Kidney glomerular epithelial cell (primary cell): ENCODE results near the gene EDC3.
"Not testable (repeated sequence)": the region's sequence is repeated elsewhere in the genome, so short reads cannot be mapped to it uniquely, and the experiment has no call there.

Source experiments
- DNase-seq: peaks from one replicate; lab custom pipeline; 2025; lab: John Stamatoyannopoulos, UW

EDC3 gene

GRCh38 chr15:74648051-74648842, 47.6 kb downstream of the EDC3 start:
- no peak for DNase-seq

DNA sequence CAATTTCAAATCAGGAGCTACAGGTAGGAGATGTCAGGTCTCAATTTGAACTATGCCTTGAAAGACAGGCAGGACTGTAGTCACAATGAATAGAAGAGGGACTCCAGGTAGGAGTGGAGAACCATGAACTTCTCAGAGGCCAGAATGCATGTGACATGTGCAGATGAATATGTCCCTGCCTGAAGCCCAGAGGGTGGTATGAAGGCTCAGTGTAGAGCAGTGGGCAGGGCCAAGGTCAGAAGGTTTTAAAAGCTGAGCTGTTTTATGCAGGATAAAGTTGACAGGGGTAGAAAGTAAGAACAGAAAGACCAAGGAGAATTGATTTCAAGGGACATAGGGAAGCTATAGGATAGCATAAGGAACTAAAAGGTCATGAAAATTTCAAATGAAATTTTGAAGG, 49.3 kb downstream of the EDC3 start:
- DNase-seq = no peak

DNA sequence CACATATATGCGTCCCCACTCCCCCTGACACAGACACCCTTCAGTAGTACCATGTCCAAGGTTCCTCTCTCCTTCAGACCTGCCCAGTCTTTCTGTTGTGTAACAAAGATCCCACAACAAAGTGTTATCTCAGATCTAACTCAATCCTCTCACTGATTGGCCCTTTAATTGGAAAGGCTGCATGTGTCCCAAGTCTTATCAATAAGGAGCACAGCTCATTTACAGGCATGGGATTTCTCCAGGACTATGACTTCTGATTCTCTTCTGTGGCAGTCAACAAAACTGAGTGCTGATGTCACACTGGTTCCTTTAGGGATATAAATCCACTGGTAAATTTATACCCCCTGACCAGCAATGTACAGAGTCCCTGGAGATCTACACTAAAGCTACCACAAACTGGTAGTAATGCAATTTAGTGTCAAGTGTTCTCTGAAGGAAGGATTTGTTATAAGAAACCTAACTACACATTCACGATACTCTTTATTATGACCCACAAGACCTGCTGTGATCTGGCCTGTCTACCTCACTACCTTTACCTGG, 52.1 kb downstream of the EDC3 start:
- no peak for DNase-seq

DNA sequence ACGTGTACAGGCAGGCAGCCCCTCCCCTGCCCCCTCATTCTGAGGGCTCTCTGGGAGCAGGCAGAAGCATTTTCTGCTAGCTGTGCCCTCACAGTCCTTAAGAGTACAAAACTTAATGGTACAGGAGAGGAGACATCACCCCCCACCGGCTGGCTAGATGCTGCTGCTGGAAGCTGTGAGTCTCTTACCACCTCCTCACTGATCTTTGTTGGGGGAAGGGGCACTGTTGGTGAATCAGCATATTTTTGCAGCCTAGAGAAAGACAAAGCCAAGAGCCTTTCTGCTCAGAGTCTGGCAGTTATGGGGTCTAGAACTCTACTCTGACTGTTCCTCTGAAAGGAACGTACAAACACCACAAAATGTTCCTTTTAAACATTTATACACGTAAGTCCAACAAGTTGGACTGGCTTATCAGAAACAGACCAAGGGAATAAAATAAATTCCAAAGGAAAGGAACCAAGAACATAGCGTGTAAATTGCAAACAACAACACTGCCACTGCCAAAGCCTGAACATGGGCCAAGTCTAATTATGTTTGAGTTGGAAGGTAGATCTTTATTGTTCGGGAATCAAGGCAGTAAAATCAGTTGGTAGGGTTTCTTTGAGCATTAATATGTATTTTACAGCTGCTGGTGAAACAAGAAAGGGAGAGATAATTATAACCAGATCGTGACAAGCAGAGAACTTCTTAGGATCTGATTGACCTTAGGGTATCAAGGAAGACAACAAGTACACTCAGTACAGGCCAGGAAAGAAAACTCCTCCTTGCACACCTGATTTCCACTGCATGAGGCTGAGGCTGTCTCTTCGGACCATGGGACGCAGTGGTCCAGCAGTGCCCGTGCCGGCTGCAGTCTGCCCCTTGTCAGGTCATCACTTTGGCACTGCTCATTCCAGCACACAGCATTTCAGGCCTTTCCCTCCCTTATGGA, 52.8 kb downstream of the EDC3 start:
- no peak for DNase-seq

GRCh38 chr15:74642348-74642733, 53.5 kb downstream of the EDC3 start:
- no peak for DNase-seq

DNA sequence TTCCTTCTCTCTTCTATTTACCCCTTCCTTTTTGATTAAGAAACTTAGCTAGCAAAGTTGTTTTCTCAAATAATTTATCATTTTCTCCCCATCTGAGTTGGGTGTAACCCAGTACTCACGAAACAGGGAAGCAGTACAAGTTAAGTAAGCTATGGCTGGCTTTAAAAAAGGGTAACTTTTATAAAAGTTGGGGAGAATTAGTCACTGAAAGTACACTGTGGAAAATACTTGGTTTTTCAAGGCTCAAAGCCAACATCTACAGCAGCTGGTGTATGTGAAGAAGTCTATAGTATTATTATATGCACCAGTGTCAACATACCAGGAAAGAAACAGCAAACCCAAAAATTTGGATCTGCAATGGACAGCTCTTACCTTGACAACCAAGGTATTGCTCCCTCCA, 54.7 kb downstream of the EDC3 start:
- no peak for DNase-seq

GRCh38 chr15:74636984-74637383, 58.8 kb downstream of the EDC3 start:
- no peak for DNase-seq

DNA sequence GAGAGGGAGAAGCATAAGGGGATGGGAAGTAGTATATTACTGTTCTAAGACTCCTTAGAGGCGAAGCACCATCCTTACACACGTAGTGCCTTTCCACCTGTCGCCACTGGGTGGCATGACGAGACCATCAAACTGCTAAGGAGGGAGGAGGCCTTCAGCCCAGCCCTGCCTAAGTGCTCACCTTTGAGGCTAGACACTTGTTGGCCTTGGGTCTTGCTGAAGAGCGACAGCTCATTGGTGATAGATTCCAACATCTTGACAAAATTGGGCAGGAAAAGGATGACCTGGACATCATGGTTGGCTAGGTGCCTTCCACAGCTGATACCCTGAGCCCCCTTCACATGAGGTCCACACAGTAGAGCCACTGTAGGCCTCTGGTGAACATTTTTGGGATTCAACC, 60.6 kb downstream of the EDC3 start:
- peak; percentile 55 for DNase-seq

DNA sequence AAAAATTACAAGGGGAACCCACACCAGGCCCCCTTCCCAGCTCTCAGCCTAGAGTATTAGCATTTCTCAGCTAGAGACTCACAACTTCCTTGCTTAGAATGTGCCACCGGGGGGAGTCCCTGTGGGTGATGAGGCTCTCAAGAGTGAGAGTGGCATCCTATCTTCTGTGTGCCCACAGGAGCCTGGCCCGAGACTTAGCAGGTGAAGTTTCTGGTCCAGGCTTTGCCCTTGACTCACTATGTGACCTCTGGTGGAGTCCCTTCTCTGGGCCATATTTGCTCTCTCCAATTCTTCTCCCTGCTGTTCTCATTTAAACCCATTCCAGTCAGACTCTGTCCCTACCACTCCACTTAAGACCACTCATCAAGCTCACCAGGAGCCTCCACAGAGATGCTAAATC, 62.0 kb downstream of the EDC3 start:
- no peak for DNase-seq

GRCh38 chr15:74632601-74633000, 63.2 kb downstream of the EDC3 start:
- DNase-seq = no peak

DNA sequence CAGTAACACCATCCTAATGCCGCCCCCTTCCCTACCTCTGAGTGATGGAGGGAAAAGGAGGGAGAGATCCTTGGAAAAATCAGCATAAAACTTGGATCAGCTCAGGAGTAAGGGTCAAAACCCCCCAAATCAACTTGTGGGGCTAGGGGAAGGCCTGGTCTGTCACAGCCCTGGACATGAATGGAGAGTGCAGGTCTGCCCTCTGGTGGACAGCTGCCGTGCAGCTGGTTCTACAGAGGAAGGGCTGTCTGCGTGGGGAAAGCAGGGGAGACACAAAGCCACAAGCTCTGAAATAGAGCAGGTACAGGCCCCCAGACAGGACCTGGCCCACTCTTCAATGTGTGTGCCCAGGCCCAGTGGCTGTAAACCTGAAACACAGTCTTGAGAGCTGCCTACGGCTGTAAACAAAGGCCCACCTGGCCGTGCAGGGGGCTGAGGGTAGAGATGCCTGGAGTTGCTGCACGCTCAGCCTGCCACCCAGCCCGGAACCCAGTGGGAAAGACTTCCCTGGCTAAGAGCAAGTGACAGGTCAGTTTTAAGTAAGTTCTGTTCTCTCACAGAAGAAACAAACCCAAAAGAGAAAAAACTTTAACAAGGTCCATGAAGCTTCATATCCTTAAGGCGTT, 63.8 kb downstream of the EDC3 start:
- no peak for DNase-seq

GRCh38 chr15:74631408-74631807, 64.4 kb downstream of the EDC3 start:
- no peak for DNase-seq

GRCh38 chr15:74631087-74631385, 64.8 kb downstream of the EDC3 start:
- no peak for DNase-seq

- no peak for DNase-seq
Measured at GRCh38 chr15:74630284-74631086, 65.3 kb downstream of the EDC3 start.

DNA sequence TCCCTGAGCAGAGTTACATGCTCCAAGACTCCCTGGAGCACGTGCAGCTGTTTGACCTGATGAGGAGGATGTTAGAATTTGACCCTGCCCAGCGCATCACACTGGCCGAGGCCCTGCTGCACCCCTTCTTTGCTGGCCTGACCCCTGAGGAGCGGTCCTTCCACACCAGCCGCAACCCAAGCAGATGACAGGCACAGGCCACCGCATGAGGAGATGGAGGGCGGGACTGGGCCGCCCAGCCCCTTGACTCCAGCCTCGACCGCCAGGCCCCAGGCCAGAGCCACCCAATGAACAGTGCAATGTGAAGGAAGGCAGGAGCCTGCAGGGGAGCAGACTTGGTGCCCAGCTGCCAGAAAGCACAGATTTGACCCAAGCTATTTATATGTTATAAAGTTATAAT, 66.1 kb downstream of the EDC3 start:
- DNase-seq = not testable (repeated sequence)

DNA sequence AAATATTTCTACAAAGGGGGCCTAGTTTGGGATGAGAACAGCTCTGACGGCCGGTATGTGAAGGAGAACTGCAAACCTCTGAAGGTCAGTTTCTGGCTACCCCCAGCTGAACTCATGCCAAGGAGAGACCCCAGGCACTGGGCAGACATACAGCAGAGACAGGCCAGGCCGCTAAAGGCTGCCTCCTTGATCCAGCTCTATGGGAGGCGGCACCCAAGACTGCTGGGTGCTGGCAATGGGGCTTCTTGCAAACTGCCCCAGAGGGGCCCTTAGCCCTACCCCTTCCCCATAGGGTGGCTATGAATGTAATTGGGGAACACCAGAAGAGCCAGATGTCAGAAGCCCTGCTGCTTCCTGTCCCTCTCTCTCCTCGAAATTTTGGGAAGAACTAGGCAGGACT, 66.9 kb downstream of the EDC3 start:
- no peak for DNase-seq

GRCh38 chr15:74628199-74628598, 67.6 kb downstream of the EDC3 start:
- DNase-seq = no peak

DNA sequence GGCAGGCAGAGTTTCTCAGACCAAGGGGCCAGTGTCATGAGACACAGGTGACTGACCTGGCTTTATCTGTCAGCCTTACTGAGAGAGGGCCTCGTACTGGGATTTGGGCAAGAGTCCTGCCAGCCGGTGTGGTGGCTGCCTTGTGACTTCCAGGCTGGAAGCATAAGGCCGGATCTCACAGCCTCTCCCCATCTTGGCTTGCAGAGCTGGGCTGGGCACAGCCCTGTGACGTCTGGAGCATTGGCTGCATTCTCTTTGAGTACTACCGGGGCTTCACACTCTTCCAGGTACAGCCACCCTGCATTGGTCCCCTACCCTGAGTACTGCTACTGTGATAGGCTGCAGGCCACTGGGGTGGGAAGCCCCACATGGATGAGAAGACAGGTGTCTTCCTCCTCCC, 68.1 kb downstream of the EDC3 start:
- no peak for DNase-seq

GRCh38 chr15:74626752-74627692, 68.8 kb downstream of the EDC3 start:
- DNase-seq = no peak

DNA sequence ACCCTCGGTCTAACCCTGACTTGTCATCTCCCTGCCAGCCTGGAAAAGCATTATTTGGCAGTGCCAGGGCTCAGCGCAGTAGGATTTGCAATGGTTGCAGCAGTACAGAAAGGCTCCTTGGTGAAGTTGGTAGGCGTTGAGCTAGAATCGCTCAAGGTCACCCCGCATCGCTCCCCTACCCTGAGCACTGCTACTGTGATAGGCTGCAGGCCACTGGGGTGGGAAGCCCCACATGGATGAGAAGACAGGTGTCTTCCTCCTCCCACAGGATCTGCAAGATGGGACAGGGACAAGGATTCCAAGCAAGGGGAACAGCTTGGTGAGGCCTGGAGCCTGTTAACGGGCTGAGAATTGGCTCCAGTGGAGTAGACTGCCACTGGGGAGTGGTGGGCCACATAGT, 69.5 kb downstream of the EDC3 start:
- no peak for DNase-seq

- no peak for DNase-seq
Measured at GRCh38 chr15:74625693-74626092, 70.1 kb downstream of the EDC3 start.
